ENCODE data around the gene GPR84. TPM values are rescaled to one million over a fixed set of nuclear protein-coding genes. Genes with fewer than 3 reads are reported as not detected.

GPR84 gene
- total and polyA plus RNA-seq, 9 of the 15 experiments (the other 6 are each of a cell fraction or from before 2014, with no cell fraction given) = 0.07 to 0.18 (median 0.11) TPM; not detected in 5

GRCh38 chr12:54358191-54358944 is 5.9 kb downstream of the GPR84 start (continued):
- TF ChIP-seq DNMT1 (IDR thresholded peaks at IDR 0.05) (0 out of 2 replicates have a peak, but pooled peaks have one; percentile 87), CREM (IDR thresholded peaks at IDR 0.05; ENCODE audit: low read depth) (0 out of 2 replicates have a peak, but pooled peaks have one; percentile 24), ZNF512 (tag; IDR thresholded peaks at IDR 0.05) (peak; percentile 88), REST (IDR thresholded peaks at IDR 0.05; ENCODE audit: borderline replicate concordance) (no peak), REST (CRISPR knock-in tag; IDR thresholded peaks at IDR 0.05; ENCODE audit: low read depth) (no peak), ZNF778 (CRISPR knock-in tag; IDR thresholded peaks at IDR 0.05) (no peak), TOE1 (IDR thresholded peaks at IDR 0.05; ENCODE audit: borderline replicate concordance) (peak; percentile 49), TOE1 (CRISPR knock-in tag; IDR thresholded peaks at IDR 0.05; ENCODE audit: borderline replicate concordance, low read depth) (no peak), FOXK2 (conservative IDR thresholded peaks at IDR 0.05 in 1 of 2, IDR thresholded peaks at IDR 0.05 in 1 of 2; ENCODE audit: low read depth in 2 of 2) (peak; percentile 27 to 76), THRB (CRISPR knock-in tag; conservative IDR thresholded peaks at IDR 0.05) (peak; percentile 61; the same call in 1 of the 2 replicates), ZNF766 (CRISPR knock-in tag; conservative IDR thresholded peaks at IDR 0.05) (peak; percentile 65; the same call in 1 of the 2 replicates), ZNF436 (CRISPR knock-in tag; IDR thresholded peaks at IDR 0.05) (no peak), TEAD2 (tag; IDR thresholded peaks at IDR 0.05) (no peak), EP300 (IDR thresholded peaks at IDR 0.05; ENCODE audit: low read length) (peak; percentile 40; the same call in 1 of the 2 replicates), SUPT5H (IDR thresholded peaks at IDR 0.05) (peak; percentile 87), ELF4 (CRISPR knock-in tag; IDR thresholded peaks at IDR 0.05) (peak; percentile 90)

Measured in K562 (cell line).